ENCODE measurements around the gene PSTK. TPM values are rescaled to one million over a fixed set of nuclear protein-coding genes. Genes with fewer than 3 reads are reported as not detected.

PSTK gene, protein sequence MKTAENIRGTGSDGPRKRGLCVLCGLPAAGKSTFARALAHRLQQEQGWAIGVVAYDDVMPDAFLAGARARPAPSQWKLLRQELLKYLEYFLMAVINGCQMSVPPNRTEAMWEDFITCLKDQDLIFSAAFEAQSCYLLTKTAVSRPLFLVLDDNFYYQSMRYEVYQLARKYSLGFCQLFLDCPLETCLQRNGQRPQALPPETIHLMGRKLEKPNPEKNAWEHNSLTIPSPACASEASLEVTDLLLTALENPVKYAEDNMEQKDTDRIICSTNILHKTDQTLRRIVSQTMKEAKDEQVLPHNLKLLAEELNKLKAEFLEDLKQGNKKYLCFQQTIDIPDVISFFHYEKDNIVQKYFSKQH
- total RNA-seq, result 1 to 10 TPM; 3.4 to 3.5 TPM

DNA sequence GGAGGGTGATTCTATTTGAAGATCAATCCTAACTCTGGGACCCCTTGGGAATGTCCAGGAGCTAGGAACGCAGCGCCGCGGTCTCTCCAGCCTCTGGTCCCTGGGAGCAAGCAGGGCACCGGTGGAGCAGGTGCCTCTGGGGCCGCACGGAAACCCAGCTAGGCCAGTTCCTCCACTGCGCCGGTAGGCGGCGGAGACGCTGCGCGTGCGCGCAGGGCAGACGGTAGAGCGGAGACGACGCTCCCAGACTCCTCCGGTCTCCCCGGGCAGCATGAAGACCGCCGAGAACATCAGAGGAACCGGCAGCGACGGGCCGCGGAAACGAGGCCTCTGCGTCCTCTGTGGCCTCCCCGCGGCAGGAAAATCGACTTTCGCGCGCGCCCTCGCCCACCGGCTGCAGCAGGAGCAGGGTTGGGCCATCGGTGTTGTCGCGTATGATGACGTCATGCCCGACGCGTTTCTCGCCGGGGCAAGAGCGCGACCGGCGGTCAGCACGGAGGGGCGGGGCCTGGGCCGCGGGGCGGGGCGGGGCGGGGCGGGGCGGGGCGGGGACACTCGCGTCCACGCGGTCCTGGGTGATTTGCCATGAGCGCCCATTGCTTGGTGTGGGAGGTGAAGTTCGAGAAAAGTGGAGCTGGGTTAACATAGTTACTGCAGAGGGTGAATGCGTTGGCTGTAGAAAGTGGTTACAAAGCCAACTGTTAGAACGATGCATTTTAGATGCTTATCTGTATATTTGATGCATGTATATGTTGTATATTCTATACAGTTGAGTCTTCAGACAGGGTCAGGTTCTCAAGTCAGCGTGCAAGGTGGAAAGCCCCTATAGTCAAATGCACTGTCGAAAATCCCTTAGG, at the start of gene PSTK:
Gene PSTK, plus strand, starts transcription at position 193 of the 857 bp plus-strand sequence. Its CDS starts 79 bp downstream, at position 272.
- DNase-seq (ENCODE audit: low spot score) (peak; percentile 89), ATAC-seq (peak; percentile 98)
- Mint-ChIP-seq H3K27ac (peak within 1 kb of the TSS; percentile 92), H3K9me3 (no peaks in the 10 kb centered on the region), H3K4me3 (peak within 1 kb of the TSS; percentile 90), H3K4me1 (ENCODE audit: low read depth in 2 of 2) (peaks cover 16 to 17% of the 10 kb centered on the region in 2 donors), H3K36me3 (no peaks in the 10 kb centered on the region), H3K27me3 (peaks cover 0 to 9% of the 10 kb centered on the region in 2 donors)

GRCh38 chr10:122931088-122931906, 48.9 kb upstream of the PSTK start:
- Mint-ChIP-seq H3K36me3 (peaks cover 2% of the 10 kb centered on the region), H3K9me3 (no peaks in the 10 kb centered on the region)

GRCh38 chr10:122939133-122939855, 40.9 kb upstream of the PSTK start:
- no peak overlapping the region for H3K4me3 Mint-ChIP-seq
- no peak for DNase-seq (ENCODE audit: low spot score)

More at GRCh38 chr10:122931088-122931906, 48.9 kb upstream of the PSTK start:
- DNase-seq (ENCODE audit: low spot score) (no peak), ATAC-seq (no peak)
- Mint-ChIP-seq H3K4me1 (ENCODE audit: low read depth in 2 of 2) (peaks cover 0 to 5% of the 10 kb centered on the region in 2 donors), H3K4me3 (no peak overlapping the region), H3K27me3 (no peaks in the 10 kb centered on the region), H3K27ac (no peak overlapping the region)

GRCh38 chr10:122939856-122940543, 40.2 kb upstream of the PSTK start:
- ATAC-seq (no peak), DNase-seq (ENCODE audit: low spot score) (no peak)
- H3K27me3 Mint-ChIP-seq, result no peaks in the 10 kb centered on the region
- no peaks in the 10 kb centered on the region for H3K4me1 Mint-ChIP-seq (ENCODE audit: low read depth in 2 of 2)
- H3K4me3 Mint-ChIP-seq, result no peak overlapping the region
- no peaks in the 10 kb centered on the region for H3K9me3 Mint-ChIP-seq
- H3K27ac Mint-ChIP-seq, result no peak overlapping the region
- peaks cover 14% of the 10 kb centered on the region for H3K36me3 Mint-ChIP-seq

More at GRCh38 chr10:122939133-122939855, 40.9 kb upstream of the PSTK start:
- Mint-ChIP-seq H3K27me3 (no peaks in the 10 kb centered on the region), H3K36me3 (peaks cover 14% of the 10 kb centered on the region), H3K9me3 (no peaks in the 10 kb centered on the region), H3K4me1 (ENCODE audit: low read depth in 2 of 2) (no peaks in the 10 kb centered on the region), H3K27ac (no peak overlapping the region)
- no peak for ATAC-seq

- H3K36me3 Mint-ChIP-seq, result peaks cover 27% of the 10 kb centered on the region
- no peak overlapping the region for H3K27ac Mint-ChIP-seq
- no peaks in the 10 kb centered on the region for H3K27me3 Mint-ChIP-seq
- no peaks in the 10 kb centered on the region for H3K9me3 Mint-ChIP-seq
- ATAC-seq (no peak), DNase-seq (ENCODE audit: low spot score) (no peak)
- H3K4me1 Mint-ChIP-seq (ENCODE audit: low read depth in 2 of 2), result peaks cover 19% of the 10 kb centered on the region in 2 donors
- no peak overlapping the region for H3K4me3 Mint-ChIP-seq
Measured at GRCh38 chr10:122949296-122949695, 30.9 kb upstream of the PSTK start.

- H3K9me3 Mint-ChIP-seq, result no peaks in the 10 kb centered on the region
- peaks cover 15 to 29% of the 10 kb centered on the region in 2 donors for H3K4me1 Mint-ChIP-seq (ENCODE audit: low read depth in 2 of 2)
- peak within 1 kb of the TSS; percentile 85 to 90 for H3K27ac Mint-ChIP-seq
- H3K4me3 Mint-ChIP-seq, result peak within 1 kb of the TSS; percentile 88
- peaks cover 0 to 2% of the 10 kb centered on the region in 2 donors for H3K27me3 Mint-ChIP-seq
- ATAC-seq, result peak; percentile 98 to 99
- peaks cover 10% of the 10 kb centered on the region for H3K36me3 Mint-ChIP-seq
- peak; percentile 98 for DNase-seq (ENCODE audit: low spot score)
Measured at GRCh38 chr10:122953902-122954730, 26.1 kb upstream of the PSTK start, which contains the start of gene C10orf88. C10orf88 (minus strand) TSS chr10:122954227; CDS start chr10:122954178, 49 bp downstream.

DNA sequence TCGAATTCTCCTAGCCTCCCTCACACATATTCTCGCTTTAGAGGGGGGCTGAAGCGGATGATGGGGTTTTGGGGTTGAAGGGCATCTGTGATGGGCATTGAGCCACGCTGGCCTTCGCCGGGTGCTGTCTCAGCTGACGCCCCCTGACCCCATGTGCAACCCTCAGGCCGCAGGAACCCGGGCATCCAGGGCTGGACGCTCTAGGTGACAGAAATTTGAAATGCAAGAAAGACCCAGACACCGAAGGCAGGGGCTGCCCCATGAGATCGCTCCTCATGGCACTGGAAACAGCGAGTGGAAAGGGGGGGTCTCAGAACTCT, 25.5 kb upstream of the PSTK start:
- Mint-ChIP-seq H3K4me3 (peak overlapping the region; percentile 88), H3K27ac (peak overlapping the region in 1 of 2 donors; percentile 90)

DNA sequence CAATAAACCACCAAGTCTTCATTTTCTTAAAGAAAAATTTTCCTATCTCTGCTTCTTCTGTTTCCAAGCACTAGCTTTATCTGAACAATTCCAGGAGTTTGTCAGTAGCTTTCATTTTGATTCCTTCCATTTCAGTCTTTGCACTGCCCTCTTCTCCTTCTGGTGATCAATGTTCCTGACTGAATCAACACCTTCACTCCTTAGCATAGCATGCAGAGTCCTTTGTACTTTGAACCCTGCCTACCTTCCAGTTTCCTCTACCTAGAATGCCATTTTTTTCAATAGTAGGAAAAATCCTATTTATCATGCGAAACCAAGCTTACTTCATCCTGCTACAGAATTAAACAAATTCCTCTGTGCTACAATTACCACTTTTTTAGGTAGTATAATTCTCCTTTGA, 24.3 kb upstream of the PSTK start:
- DNase-seq (ENCODE audit: low spot score) (no peak), ATAC-seq (no peak)
- Mint-ChIP-seq H3K36me3 (peaks cover 10% of the 10 kb centered on the region), H3K27ac (no peak overlapping the region), H3K4me1 (ENCODE audit: low read depth in 2 of 2) (peaks cover 15 to 29% of the 10 kb centered on the region in 2 donors), H3K4me3 (no peak overlapping the region), H3K9me3 (no peaks in the 10 kb centered on the region), H3K27me3 (peaks cover 0 to 2% of the 10 kb centered on the region in 2 donors)

More for the DNA sequence above, 25.5 kb upstream of the PSTK start:
- ATAC-seq (no peak), DNase-seq (ENCODE audit: low spot score) (no peak)
- peaks cover 15 to 29% of the 10 kb centered on the region in 2 donors for H3K4me1 Mint-ChIP-seq (ENCODE audit: low read depth in 2 of 2)
- H3K27me3 Mint-ChIP-seq, result peaks cover 0 to 2% of the 10 kb centered on the region in 2 donors
- H3K36me3 Mint-ChIP-seq, result peaks cover 10% of the 10 kb centered on the region
- no peaks in the 10 kb centered on the region for H3K9me3 Mint-ChIP-seq

DNA sequence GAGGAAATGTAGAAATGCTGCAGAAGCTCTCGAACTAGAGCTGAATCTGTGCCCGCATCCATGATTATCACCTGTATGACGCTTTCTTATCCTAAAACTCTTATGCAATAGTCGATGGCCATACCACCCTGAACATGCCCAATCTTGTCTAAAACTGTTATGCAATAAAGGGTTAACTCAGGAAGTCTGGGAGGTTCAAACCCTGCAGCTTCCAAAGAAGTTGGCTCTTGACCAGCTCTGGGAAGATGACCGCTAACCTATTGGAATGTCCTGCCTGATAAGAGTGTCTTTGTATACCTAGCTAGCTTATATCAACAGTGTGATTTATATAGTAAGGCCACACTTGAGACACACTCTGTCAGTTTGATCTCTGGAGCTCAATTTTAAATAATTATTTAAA, 22.7 kb upstream of the PSTK start:
- no peak overlapping the region for H3K27ac Mint-ChIP-seq
- peaks cover 9% of the 10 kb centered on the region for H3K36me3 Mint-ChIP-seq
- peaks cover 5 to 7% of the 10 kb centered on the region in 2 donors for H3K27me3 Mint-ChIP-seq
- H3K4me1 Mint-ChIP-seq (ENCODE audit: low read depth in 2 of 2), result peaks cover 13 to 25% of the 10 kb centered on the region in 2 donors
- DNase-seq (ENCODE audit: low spot score), result no peak
- ATAC-seq, result no peak
- no peaks in the 10 kb centered on the region for H3K9me3 Mint-ChIP-seq
- H3K4me3 Mint-ChIP-seq, result no peak overlapping the region

GRCh38 chr10:122962405-122962804, 17.8 kb upstream of the PSTK start:
- no peak for ATAC-seq
- Mint-ChIP-seq H3K27me3 (peaks cover 15 to 37% of the 10 kb centered on the region in 2 donors), H3K36me3 (peaks cover 18% of the 10 kb centered on the region)

GRCh38 chr10:122966879-122967278, 13.3 kb upstream of the PSTK start:
- H3K9me3 Mint-ChIP-seq, result peaks cover 15% of the 10 kb centered on the region
- no peak for DNase-seq (ENCODE audit: low spot score)
- peaks cover 32% of the 10 kb centered on the region for H3K36me3 Mint-ChIP-seq
- no peaks in the 10 kb centered on the region for H3K4me1 Mint-ChIP-seq (ENCODE audit: low read depth in 2 of 2)
- H3K27me3 Mint-ChIP-seq, result peaks cover 41 to 52% of the 10 kb centered on the region in 2 donors
- no peak for ATAC-seq
- no peak overlapping the region for H3K27ac Mint-ChIP-seq
- no peak overlapping the region for H3K4me3 Mint-ChIP-seq

More at GRCh38 chr10:122962405-122962804, 17.8 kb upstream of the PSTK start:
- H3K9me3 Mint-ChIP-seq, result peaks cover 5% of the 10 kb centered on the region
- no peaks in the 10 kb centered on the region for H3K4me1 Mint-ChIP-seq (ENCODE audit: low read depth in 2 of 2)
- no peak overlapping the region for H3K27ac Mint-ChIP-seq
- DNase-seq (ENCODE audit: low spot score), result no peak
- H3K4me3 Mint-ChIP-seq, result no peak overlapping the region

- peaks cover 15% of the 10 kb centered on the region for H3K9me3 Mint-ChIP-seq
- H3K4me1 Mint-ChIP-seq (ENCODE audit: low read depth in 2 of 2), result no peaks in the 10 kb centered on the region
- H3K27me3 Mint-ChIP-seq, result peaks cover 44% of the 10 kb centered on the region in 2 donors
- H3K4me3 Mint-ChIP-seq, result no peak overlapping the region
- H3K27ac Mint-ChIP-seq, result no peak overlapping the region
- ATAC-seq (no peak), DNase-seq (ENCODE audit: low spot score) (no peak)
- H3K36me3 Mint-ChIP-seq, result peaks cover 32% of the 10 kb centered on the region
Measured at GRCh38 chr10:122968698-122969097, 11.5 kb upstream of the PSTK start.

Measured in natural killer cell treated with Interleukin-12 subunit alpha and Interleukin-12 subunit beta and Interleukin-15 and Interleukin-18, amount 100 ng/mL, for 72 hours (primary cell).